K562 (cell line): ENCODE results near the gene LSR. TPM values are rescaled to one million over a fixed set of nuclear protein-coding genes. Genes with fewer than 3 reads are reported as not detected.

Experiments
- CGGBP1 ChIP-seq: fragments of 250-450 bp; sonication (Bioruptor Pico); IDR thresholded peaks from 2 replicates; pipeline ENCODE4 v1.9.0; 2021; ENCODE audit warnings: mild to moderate bottlenecking
- DEAF1 ChIP-seq: fragments of 450-650 bp; formaldehyde crosslinking; IDR thresholded peaks from 2 replicates; pipeline ENCODE4 v1.4.0; 2020; ENCODE audit warnings: mild to moderate bottlenecking, moderate library complexity
- E2F5 ChIP-seq: sonication (generic); formaldehyde crosslinking; IDR thresholded peaks from 2 replicates; pipeline ENCODE4 v1.8.0; 2022; ENCODE audit warnings: mild to moderate bottlenecking, missing genetic modification reagents
- FOXP1 ChIP-seq: sonication (generic); formaldehyde crosslinking; IDR thresholded peaks from 2 replicates; pipeline ENCODE4 v1.8.0; 2022; ENCODE audit warnings: mild to moderate bottlenecking, missing genetic modification reagents
- HLTF ChIP-seq: fragments of 450-650 bp; IDR thresholded peaks from 2 replicates; pipeline ENCODE4 v1.6.1; 2016
- KAT7 ChIP-seq: sonication (generic); formaldehyde crosslinking; IDR thresholded peaks from 2 replicates; pipeline ENCODE4 v1.8.0; 2022; ENCODE audit warnings: missing genetic modification reagents, mild to moderate bottlenecking, borderline replicate concordance
- L3MBTL2 ChIP-seq: fragments of 450-650 bp; IDR thresholded peaks from 2 replicates; pipeline ENCODE4 v1.6.1; 2016; ENCODE audit warnings: mild to moderate bottlenecking, moderate library complexity
- MEF2D ChIP-seq: conservative IDR thresholded peaks from 2 replicates; pipeline ENCODE4 v1.6.1; 2016; ENCODE audit warnings: low read depth, missing genetic modification characterization, missing compliant biosample characterization
- NCOR1 ChIP-seq: fragments of 450-650 bp; IDR thresholded peaks from 2 replicates; pipeline ENCODE4 v1.6.1; 2016; ENCODE audit warnings: mild to moderate bottlenecking, moderate library complexity
- POLR2AphosphoS2 ChIP-seq: IDR thresholded peaks from 2 replicates; pipeline ENCODE4 v1.6.1; 2012; ENCODE audit warnings: low read length, improper control_type of control experiment
- REST ChIP-seq, 2 experiments: fragments of 450-650 bp; formaldehyde crosslinking in 1 of 2; IDR thresholded peaks; 2 replicates each; pipeline versions ENCODE4 v1.4.0 to v1.6.1; 2014 to 2020; ENCODE audit warnings: mild to moderate bottlenecking in 2 of 2, borderline replicate concordance in 1 of 2, low read depth in 1 of 2
- TCF15 ChIP-seq: fragments of 250-450 bp; sonication (Bioruptor Pico); IDR thresholded peaks from 2 replicates; pipeline ENCODE4 v1.8.0; 2022; ENCODE audit warnings: moderate library complexity, mild to moderate bottlenecking, inconsistent platforms
- ZNF740 ChIP-seq, 3 experiments: fragments of 200-800 bp in 1 of 3; sonication (Bioruptor generic) in 1 of 3; sonication (generic) in 1 of 3; formaldehyde crosslinking in 1 of 3; IDR thresholded peaks; 2 replicates each; pipeline versions ENCODE4 v1.6.1 to v1.8.0; 2016 to 2022; ENCODE audit warnings: mild to moderate bottlenecking in 2 of 3, missing compliant biosample characterization in 2 of 3, missing genetic modification characterization in 2 of 3, missing genetic modification reagents in 1 of 3
- polyA plus RNA-seq, 8 experiments: library from polyadenylated mRNA; depleted of rRNA in 4 of 8; stranded (reverse) in 5 of 8; unstranded in 3 of 8; fragments of >200 nt; fragmentation: Nextera tagmentation in 2 of 8; fragmentation: Illumina TruSeq in 1 of 8; extraction: Ambion mirVana in 2 of 8; extraction: Trizol in 1 of 8; gene quantifications; 2 replicates each; pipeline versions ENCODE4 v1.2.1 to v1.2.3, GENCODE V29; 2011 to 2014; ENCODE audit warnings: inconsistent platforms in 1 of 8, missing spikeins in 1 of 8
- total RNA-seq, 7 experiments: library from RNA; depleted of rRNA in 6 of 7; stranded (reverse); fragments of >200 nt in 6 of 7; fragmentation: Illumina TruSeq in 2 of 7; extraction: Trizol in 2 of 7; gene quantifications; 2 replicates each; pipeline versions ENCODE4 v1.2.1 to v1.2.3, GENCODE V29; 2011 to 2021; ENCODE audit warnings: low replicate concordance in 1 of 7

Gene LSR
- total and polyA plus RNA-seq, 9 of the 15 experiments (the other 6 are each of a cell fraction or from before 2014, with no cell fraction given): 0.44 to 87.9 (median 28.0) TPM

GRCh38 chr19:35247526-35248309, 1.1 kb upstream of the LSR start (continued):
- TF ChIP-seq REST (IDR thresholded peaks at IDR 0.05; ENCODE audit: borderline replicate concordance) (peak; percentile 63; the same call in 1 of the 2 replicates), REST (CRISPR knock-in tag; IDR thresholded peaks at IDR 0.05; ENCODE audit: low read depth) (no peak), POLR2AphosphoS2 (no peak), DEAF1 (CRISPR knock-in tag) (0 out of 2 replicates have a peak, but pooled peaks have one; percentile 23), L3MBTL2 (peak; percentile 69), HLTF (peak; percentile 97), KAT7 (peak; percentile 14; the same call in 1 of the 2 replicates), MEF2D (peak; percentile 61), ZNF740 (CRISPR knock-in tag; IDR thresholded peaks at IDR 0.05) (peak; percentile 62; the same call in 1 of the 2 replicates), ZNF740 (tag; IDR thresholded peaks at IDR 0.05) (peak in 1 of 2 experiments; percentile 81; a peak in 1 of 4 replicates), TCF15 (CRISPR knock-in tag) (no peak), E2F5 (CRISPR knock-in tag) (no peak), NCOR1 (peak; percentile 27; the same call in 1 of the 2 replicates), CGGBP1 (CRISPR knock-in tag) (no peak), FOXP1 (CRISPR knock-in tag) (peak; percentile 20; the same call in 1 of the 2 replicates)
